Measurements from ENCODE around the gene NAV1. TPM values are rescaled to one million over a fixed set of nuclear protein-coding genes. Genes with fewer than 3 reads are reported as not detected.
"Not testable (repeated sequence)": the region's sequence is repeated elsewhere in the genome, so short reads cannot be mapped to it uniquely, and the experiment has no call there.

The NAV1 gene
- total RNA-seq, 2 experiments from 2014 or later: 1.9 to 2.6 TPM

- CTCF ChIA-PET: interaction anchor here (0.6 to 7.1 kb wide), 34 partner anchors 8 to 395 kb away, joined by 3 to 216 read pairs (median 5); no protein-coding TSS in a partner anchor
- H3K4me1 Mint-ChIP-seq: peaks cover 2% of the 10 kb centered on the region
- H3K9me3 Mint-ChIP-seq (ENCODE audit: low read depth): no peaks in the 10 kb centered on the region
- H3K27me3 Mint-ChIP-seq: no peaks in the 10 kb centered on the region
- POLR2A ChIA-PET: interaction anchor here (0.5 to 1.0 kb wide), 3 partner anchors 31 to 455 kb away, joined by 3 to 7 read pairs (median 7); no protein-coding TSS in a partner anchor
- DNase-seq (no peak), ATAC-seq (no peak)
- H3K27ac Mint-ChIP-seq: no peak overlapping the region
- H3K4me3 Mint-ChIP-seq: no peak overlapping the region
- peaks cover 8% of the 10 kb centered on the region for H3K36me3 Mint-ChIP-seq (ENCODE audit: low read depth)
- intact Hi-C loops (cut with DNase I, micrococcal nuclease): loop anchor here (1.0 to 2.0 kb wide), 4 partner anchors 31 to 79 kb away; no protein-coding TSS in a partner anchor
Measured at GRCh38 chr1:201513498-201514243, 25.3 kb upstream of the NAV1 start.

DNA sequence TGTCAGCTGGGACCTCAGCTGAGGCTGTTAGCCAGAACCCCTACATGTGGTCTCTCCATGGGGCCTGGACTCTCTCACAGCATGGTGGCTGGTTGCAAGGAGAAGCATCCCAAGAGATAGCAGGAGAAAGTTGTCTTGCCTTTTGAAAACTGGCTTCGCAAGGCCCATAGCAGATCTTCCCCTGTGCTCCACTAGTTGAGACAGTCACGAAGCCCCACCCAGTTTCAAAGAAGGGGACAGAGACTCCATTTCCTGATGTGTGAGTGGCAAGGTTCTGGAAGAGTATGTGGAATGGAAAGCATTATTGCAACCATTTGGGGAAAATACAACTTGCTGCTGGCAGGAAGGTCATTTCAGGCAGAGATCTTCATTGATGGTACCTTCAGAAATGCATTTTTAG lies 24.5 kb upstream of the NAV1 start:
- intact Hi-C loops (cut with DNase I, micrococcal nuclease): no loop called here
- POLR2A ChIA-PET: interaction anchor here (0.5 kb wide), 1 partner anchor 454 kb away, joined by 7 read pairs; no protein-coding TSS in a partner anchor

GRCh38 chr1:201515062-201515750 lies 23.7 kb upstream of the NAV1 start:
- peaks cover 2% of the 10 kb centered on the region for H3K4me1 Mint-ChIP-seq

More for the DNA sequence above, 24.5 kb upstream of the NAV1 start:
- Mint-ChIP-seq H3K27me3 (no peaks in the 10 kb centered on the region), H3K36me3 (ENCODE audit: low read depth) (peaks cover 8% of the 10 kb centered on the region), H3K27ac (no peak overlapping the region), H3K4me1 (peaks cover 2% of the 10 kb centered on the region), H3K4me3 (no peak overlapping the region), H3K9me3 (ENCODE audit: low read depth) (no peaks in the 10 kb centered on the region)
- DNase-seq: no peak
- CTCF ChIA-PET: interaction anchor here (0.6 to 7.1 kb wide), 10 partner anchors 11 to 81 kb away, joined by 3 to 216 read pairs (median 22); no protein-coding TSS in a partner anchor
- ATAC-seq: no peak

GRCh38 chr1:201515895-201516294 lies 23.0 kb upstream of the NAV1 start:
- Mint-ChIP-seq H3K4me1 (peaks cover 2% of the 10 kb centered on the region), H3K27ac (no peak overlapping the region), H3K4me3 (no peak overlapping the region), H3K36me3 (ENCODE audit: low read depth) (peaks cover 11% of the 10 kb centered on the region), H3K27me3 (no peaks in the 10 kb centered on the region), H3K9me3 (ENCODE audit: low read depth) (no peaks in the 10 kb centered on the region)
- POLR2A ChIA-PET: no interaction called here
- DNase-seq (no peak), ATAC-seq (peak; percentile 71)
- CTCF ChIA-PET: interaction anchor here (0.5 to 7.1 kb wide), 11 partner anchors 9 to 68 kb away, joined by 3 to 75 read pairs (median 5); partner anchors contain the start of gene CSRP1
- intact Hi-C loops (cut with DNase I, micrococcal nuclease): no loop called here

More at GRCh38 chr1:201515062-201515750, 23.7 kb upstream of the NAV1 start:
- intact Hi-C loops (cut with DNase I, micrococcal nuclease): no loop called here
- no peak overlapping the region for H3K27ac Mint-ChIP-seq
- DNase-seq (no peak), ATAC-seq (no peak)
- no peak overlapping the region for H3K4me3 Mint-ChIP-seq
- ChIA-PET POLR2A (no interaction called here), CTCF (interaction anchor here (0.5 to 7.1 kb wide), 10 partner anchors 9 to 67 kb away, joined by 3 to 94 read pairs (median 7); partner anchors contain the start of gene CSRP1)
- H3K27me3 Mint-ChIP-seq: no peaks in the 10 kb centered on the region
- H3K9me3 Mint-ChIP-seq (ENCODE audit: low read depth): no peaks in the 10 kb centered on the region
- peaks cover 9% of the 10 kb centered on the region for H3K36me3 Mint-ChIP-seq (ENCODE audit: low read depth)

DNA sequence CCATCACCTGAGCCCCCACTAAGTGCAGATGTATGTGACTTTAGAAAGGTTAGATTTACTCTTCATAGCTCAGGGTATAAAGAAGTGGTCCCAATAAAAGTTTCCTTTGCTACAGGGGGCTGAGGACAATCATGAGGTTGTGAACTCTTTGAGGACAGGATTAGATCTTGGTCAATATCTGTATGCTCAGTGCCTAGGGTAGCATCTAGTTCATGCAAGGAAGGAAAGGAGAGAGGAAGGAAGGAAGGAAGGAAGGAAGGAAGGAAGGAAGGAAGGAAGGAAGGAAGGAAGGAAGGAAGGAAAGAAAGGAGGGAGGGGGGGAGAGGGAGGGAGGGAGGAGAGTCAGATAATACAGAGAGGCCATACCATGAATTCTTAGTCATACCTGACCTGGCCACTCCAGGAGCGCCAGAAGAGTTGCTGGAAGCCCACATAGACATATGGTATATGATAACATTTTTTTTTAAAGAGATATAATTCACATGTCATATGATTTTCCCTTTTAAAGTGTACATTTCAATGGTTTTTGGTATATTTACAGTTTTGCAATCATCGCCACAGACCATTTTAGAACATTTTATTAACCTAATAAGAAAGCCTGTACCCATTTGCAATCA lies 22.3 kb upstream of the NAV1 start:
- Mint-ChIP-seq H3K9me3 (ENCODE audit: low read depth) (no peaks in the 10 kb centered on the region), H3K27me3 (no peaks in the 10 kb centered on the region), H3K4me3 (no peak overlapping the region), H3K36me3 (ENCODE audit: low read depth) (peaks cover 11% of the 10 kb centered on the region), H3K27ac (no peak overlapping the region), H3K4me1 (peaks cover 2% of the 10 kb centered on the region)
- ATAC-seq (no peak), DNase-seq (no peak)
- intact Hi-C loops (cut with DNase I, micrococcal nuclease): no loop called here
- ChIA-PET CTCF (interaction anchor here (0.5 to 7.1 kb wide), 10 partner anchors 9 to 68 kb away, joined by 3 to 75 read pairs (median 6); partner anchors contain the start of gene CSRP1), POLR2A (no interaction called here)

GRCh38 chr1:201517631-201518030 lies 21.3 kb upstream of the NAV1 start:
- POLR2A ChIA-PET: no interaction called here
- DNase-seq: no peak
- CTCF ChIA-PET: interaction anchor here (0.6 to 7.1 kb wide), 4 partner anchors 15 to 213 kb away, joined by 3 to 75 read pairs (median 3); no protein-coding TSS in a partner anchor
- H3K4me3 Mint-ChIP-seq: no peak overlapping the region
- no peaks in the 10 kb centered on the region for H3K27me3 Mint-ChIP-seq
- H3K27ac Mint-ChIP-seq: no peak overlapping the region
- ATAC-seq: no peak
- peaks cover 21% of the 10 kb centered on the region for H3K36me3 Mint-ChIP-seq (ENCODE audit: low read depth)
- H3K9me3 Mint-ChIP-seq (ENCODE audit: low read depth): no peaks in the 10 kb centered on the region
- H3K4me1 Mint-ChIP-seq: peaks cover 2% of the 10 kb centered on the region
- intact Hi-C loops (cut with DNase I, micrococcal nuclease): no loop called here

DNA sequence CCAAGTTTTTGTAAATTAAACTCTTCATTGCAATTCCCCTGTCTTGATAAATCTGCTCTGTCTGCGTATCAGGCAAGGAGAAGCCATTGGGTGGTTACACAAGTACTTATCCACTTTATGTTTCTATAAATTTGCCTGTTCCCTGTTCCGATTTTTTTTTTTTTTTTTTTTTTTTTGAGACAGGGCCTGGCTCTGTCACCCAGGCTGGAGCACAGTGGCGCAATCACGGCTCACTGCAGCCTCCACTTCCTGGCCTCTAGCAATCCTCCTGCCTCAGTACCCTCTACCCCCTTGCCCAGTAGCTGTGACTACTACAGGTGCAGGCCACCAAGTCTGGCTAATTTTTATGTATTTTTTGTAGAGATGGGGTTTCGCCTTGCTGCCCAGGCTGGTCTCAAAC lies 20.9 kb upstream of the NAV1 start:
- H3K27ac Mint-ChIP-seq: no peak overlapping the region
- ChIA-PET POLR2A (no interaction called here), CTCF (interaction anchor here (0.6 to 7.1 kb wide), 3 partner anchors 36 to 214 kb away, joined by 3 to 75 read pairs (median 3); no protein-coding TSS in a partner anchor)
- H3K9me3 Mint-ChIP-seq (ENCODE audit: low read depth): no peaks in the 10 kb centered on the region
- intact Hi-C loops (cut with DNase I, micrococcal nuclease): no loop called here
- H3K4me1 Mint-ChIP-seq: peaks cover 2% of the 10 kb centered on the region
- no peak for DNase-seq
- H3K4me3 Mint-ChIP-seq: no peak overlapping the region
- ATAC-seq: no peak
- H3K27me3 Mint-ChIP-seq: no peaks in the 10 kb centered on the region
- H3K36me3 Mint-ChIP-seq (ENCODE audit: low read depth): peaks cover 22% of the 10 kb centered on the region

DNA sequence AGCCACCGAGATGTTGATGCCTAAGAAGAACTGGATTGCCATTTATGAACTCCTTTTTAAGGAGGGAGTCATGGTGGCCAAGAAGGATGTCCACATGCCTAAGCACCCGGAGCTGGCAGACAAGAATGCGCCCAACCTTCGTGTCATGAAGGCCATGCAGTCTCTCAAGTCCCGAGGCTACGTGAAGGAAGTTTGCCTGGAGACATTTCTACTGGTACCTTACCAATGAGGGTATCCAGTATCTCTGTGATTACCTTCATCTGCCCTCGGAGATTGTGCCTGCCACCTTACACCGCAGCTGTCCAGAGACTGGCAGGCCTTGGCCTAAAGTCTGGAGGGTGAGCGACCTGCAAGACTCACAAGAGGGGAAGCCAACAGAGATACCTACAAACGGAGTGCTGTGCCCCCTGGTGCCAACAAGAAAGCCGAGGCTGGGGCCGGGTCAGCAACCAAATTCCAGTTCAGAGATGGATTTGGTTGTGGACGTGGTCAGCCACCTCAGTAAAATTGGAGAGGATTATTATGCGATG lies 18.8 kb upstream of the NAV1 start:
- H3K4me1 Mint-ChIP-seq; H3K9me3 Mint-ChIP-seq (ENCODE audit: low read depth); ATAC-seq; H3K27me3 Mint-ChIP-seq; DNase-seq; POLR2A ChIA-PET; H3K4me3 Mint-ChIP-seq; H3K27ac Mint-ChIP-seq; intact Hi-C loops (cut with DNase I, micrococcal nuclease): not testable (repeated sequence)
- peaks cover 25% of the 10 kb centered on the region for H3K36me3 Mint-ChIP-seq (ENCODE audit: low read depth)
- CTCF ChIA-PET: interaction anchor here (3.8 kb wide), 1 partner anchor 8 kb away, joined by 25 read pairs; no protein-coding TSS in a partner anchor

DNA sequence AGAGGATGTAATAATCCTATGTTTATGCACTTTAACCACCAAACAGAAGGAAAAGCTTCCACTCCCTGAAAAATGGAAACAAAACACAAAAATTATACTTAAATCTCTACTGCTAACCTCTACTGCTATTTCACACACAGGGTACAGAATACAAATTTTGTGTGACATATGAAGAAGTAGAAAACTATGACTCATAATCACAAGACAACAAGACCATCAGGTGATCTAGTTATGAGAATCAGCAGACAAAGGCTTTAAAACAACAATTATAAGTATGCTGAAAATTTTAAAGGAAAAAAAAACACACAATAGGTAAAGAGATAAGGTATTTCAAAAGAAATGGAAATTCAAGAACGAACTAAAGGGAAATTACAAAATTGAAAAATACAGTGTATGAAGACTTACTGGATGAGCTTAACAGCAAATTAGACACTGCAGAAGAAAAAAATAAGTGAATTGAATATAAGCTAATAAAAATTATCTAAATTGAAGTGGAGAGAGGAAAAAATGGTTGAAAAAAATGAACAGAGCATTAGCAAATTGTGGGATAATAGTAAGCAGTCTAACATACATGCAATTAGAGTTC lies 13.6 kb upstream of the NAV1 start:
- Mint-ChIP-seq H3K4me1 (no peaks in the 10 kb centered on the region), H3K36me3 (ENCODE audit: low read depth) (peaks cover 35% of the 10 kb centered on the region), H3K9me3 (ENCODE audit: low read depth) (peaks cover 3% of the 10 kb centered on the region), H3K27me3 (no peaks in the 10 kb centered on the region), H3K27ac (no peak overlapping the region), H3K4me3 (no peak overlapping the region)
- DNase-seq: no peak
- ChIA-PET CTCF (interaction anchor here (1.0 to 2.4 kb wide), 3 partner anchors 10 to 14 kb away, joined by 3 to 11 read pairs (median 8); no protein-coding TSS in a partner anchor), POLR2A (no interaction called here)
- ATAC-seq: no peak
- intact Hi-C loops (cut with DNase I, micrococcal nuclease): no loop called here

- peaks cover 2% of the 10 kb centered on the region for H3K4me1 Mint-ChIP-seq
- peaks cover 27% of the 10 kb centered on the region for H3K36me3 Mint-ChIP-seq (ENCODE audit: low read depth)
- ChIA-PET CTCF (interaction anchor here (0.6 to 1.4 kb wide), 3 partner anchors 14 to 936 kb away, joined by 3 to 7 read pairs (median 3); no protein-coding TSS in a partner anchor), POLR2A (no interaction called here)
- no peak for ATAC-seq
- intact Hi-C loops (cut with DNase I, micrococcal nuclease): no loop called here
- peaks cover 3% of the 10 kb centered on the region for H3K9me3 Mint-ChIP-seq (ENCODE audit: low read depth)
- no peak overlapping the region for H3K27ac Mint-ChIP-seq
- no peak for DNase-seq
- H3K4me3 Mint-ChIP-seq: no peak overlapping the region
- H3K27me3 Mint-ChIP-seq: no peaks in the 10 kb centered on the region
Measured at GRCh38 chr1:201527879-201528278, 11.0 kb upstream of the NAV1 start.

Measured in activated CD4-positive, alpha-beta T cell treated with anti-CD3 and anti-CD28 coated beads for 36 hours (primary cell).